HEK293 (cell line): ENCODE measurements around the gene NHS.

Experiments
- BCL11B ChIP-seq: fragments of 450-650 bp; formaldehyde crosslinking; IDR thresholded peaks from 2 replicates; pipeline ENCODE4 v1.5.1; 2016; ENCODE audit warnings: low read depth, missing biosample characterization, missing genetic modification characterization
- TF ChIP-seq, protein P1 (sequence below): fragments of 450-650 bp; IDR thresholded peaks from 2 replicates; pipeline ENCODE4 v1.5.1; 2018; ENCODE audit warnings: missing biosample characterization, mild to moderate bottlenecking, missing genetic modification characterization
- TF ChIP-seq, protein P2 (sequence below): fragments of 450-650 bp; formaldehyde crosslinking; IDR thresholded peaks from 2 replicates; pipeline ENCODE4 v1.5.1; 2016; ENCODE audit warnings: missing biosample characterization, missing genetic modification characterization

DNA sequence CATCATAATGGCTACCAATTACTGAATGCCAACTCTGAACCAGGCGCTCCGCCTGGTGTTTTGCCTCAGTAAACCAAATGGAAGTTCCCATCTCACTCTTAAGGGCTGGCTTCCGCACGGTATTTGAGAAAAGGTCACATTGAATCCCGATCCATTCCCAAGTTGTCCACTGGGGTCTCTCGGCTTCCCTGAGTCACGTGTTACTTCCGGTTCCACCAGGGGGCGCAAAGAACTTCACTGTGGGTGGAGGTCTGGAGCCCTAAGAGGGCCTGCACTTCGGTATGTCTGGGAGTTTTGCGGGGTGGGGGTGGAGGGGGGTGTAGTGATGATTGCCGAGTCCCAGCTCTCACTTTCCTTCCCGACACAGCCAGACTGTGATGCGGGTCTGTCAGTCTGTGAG, 13.4 kb upstream of the NHS start:
- TF ChIP-seq, protein P1, sequence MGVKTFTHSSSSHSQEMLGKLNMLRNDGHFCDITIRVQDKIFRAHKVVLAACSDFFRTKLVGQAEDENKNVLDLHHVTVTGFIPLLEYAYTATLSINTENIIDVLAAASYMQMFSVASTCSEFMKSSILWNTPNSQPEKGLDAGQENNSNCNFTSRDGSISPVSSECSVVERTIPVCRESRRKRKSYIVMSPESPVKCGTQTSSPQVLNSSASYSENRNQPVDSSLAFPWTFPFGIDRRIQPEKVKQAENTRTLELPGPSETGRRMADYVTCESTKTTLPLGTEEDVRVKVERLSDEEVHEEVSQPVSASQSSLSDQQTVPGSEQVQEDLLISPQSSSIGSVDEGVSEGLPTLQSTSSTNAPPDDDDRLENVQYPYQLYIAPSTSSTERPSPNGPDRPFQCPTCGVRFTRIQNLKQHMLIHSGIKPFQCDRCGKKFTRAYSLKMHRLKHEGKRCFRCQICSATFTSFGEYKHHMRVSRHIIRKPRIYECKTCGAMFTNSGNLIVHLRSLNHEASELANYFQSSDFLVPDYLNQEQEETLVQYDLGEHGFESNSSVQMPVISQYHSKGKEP (tag by site-specific recombination): no peak
- no peak for TF ChIP-seq BCL11B (tag by site-specific recombination)
- TF ChIP-seq, protein P2, sequence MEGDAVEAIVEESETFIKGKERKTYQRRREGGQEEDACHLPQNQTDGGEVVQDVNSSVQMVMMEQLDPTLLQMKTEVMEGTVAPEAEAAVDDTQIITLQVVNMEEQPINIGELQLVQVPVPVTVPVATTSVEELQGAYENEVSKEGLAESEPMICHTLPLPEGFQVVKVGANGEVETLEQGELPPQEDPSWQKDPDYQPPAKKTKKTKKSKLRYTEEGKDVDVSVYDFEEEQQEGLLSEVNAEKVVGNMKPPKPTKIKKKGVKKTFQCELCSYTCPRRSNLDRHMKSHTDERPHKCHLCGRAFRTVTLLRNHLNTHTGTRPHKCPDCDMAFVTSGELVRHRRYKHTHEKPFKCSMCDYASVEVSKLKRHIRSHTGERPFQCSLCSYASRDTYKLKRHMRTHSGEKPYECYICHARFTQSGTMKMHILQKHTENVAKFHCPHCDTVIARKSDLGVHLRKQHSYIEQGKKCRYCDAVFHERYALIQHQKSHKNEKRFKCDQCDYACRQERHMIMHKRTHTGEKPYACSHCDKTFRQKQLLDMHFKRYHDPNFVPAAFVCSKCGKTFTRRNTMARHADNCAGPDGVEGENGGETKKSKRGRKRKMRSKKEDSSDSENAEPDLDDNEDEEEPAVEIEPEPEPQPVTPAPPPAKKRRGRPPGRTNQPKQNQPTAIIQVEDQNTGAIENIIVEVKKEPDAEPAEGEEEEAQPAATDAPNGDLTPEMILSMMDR (tag by site-specific recombination): no peak
